Germinal center (tissue), 1 donor: ENCODE data around the gene RRBP1.

Experiments used
- DNase-seq: peaks from one replicate; pipeline ENCODE4 v3.0.0; 2012; ENCODE audit warnings: mixed read lengths, low spot score

RRBP1 gene

GRCh38 chr20:17622851-17623508, 59.1 kb downstream of the RRBP1 start:
- no peak for DNase-seq

GRCh38 chr20:17622086-17622850, 59.8 kb downstream of the RRBP1 start:
- DNase-seq = no peak

- DNase-seq = no peak
These were observed 60.6 kb downstream of the RRBP1 start for GRCh38 chr20:17621229-17621968.

- DNase-seq = no peak
These were observed 61.4 kb downstream of the RRBP1 start for GRCh38 chr20:17620371-17621228.

GRCh38 chr20:17619351-17620093, 62.5 kb downstream of the RRBP1 start:
- DNase-seq = no peak

GRCh38 chr20:17618673-17619013, 63.4 kb downstream of the RRBP1 start:
- DNase-seq = no peak

DNA sequence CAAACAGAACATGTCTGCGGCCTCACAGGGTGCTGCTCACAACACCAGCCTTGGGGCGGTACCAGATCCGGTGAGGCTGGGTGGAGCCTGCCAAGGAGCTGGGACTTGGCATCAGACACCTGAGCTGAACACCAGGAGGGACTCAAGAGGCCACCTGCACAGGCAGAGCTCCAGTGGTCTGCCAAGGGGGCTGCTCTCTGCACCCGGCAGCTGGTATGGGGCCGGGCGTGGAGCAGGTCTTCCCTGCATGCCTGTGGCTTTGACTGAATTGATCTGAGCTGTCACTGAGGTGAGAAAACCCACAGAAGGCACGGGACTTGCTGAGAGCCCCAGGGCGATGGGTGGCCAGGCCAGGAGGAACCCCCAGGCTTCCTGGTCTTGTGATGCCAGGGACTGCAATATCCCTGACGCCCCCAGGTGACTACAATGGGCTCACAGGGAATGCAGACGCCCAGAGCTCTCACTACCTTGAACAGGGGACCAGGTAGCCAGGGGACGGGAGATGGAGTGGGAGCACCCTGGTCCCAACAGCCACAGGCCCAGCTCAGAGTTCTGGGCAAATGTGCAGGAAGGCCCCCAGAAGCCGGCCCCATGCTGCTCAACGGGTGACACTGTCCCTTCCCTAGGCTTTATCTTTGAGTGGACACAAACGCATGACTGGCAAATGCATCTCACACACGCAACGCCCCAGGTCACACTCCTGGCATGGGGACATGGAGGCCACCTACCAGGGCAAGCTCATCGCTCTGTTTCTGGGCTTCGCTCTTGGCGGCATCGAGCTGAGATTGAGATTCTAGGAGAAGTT, 64.0 kb downstream of the RRBP1 start:
- no peak for DNase-seq

GRCh38 chr20:17617212-17617867, 64.7 kb downstream of the RRBP1 start:
- DNase-seq = peak; percentile 46

GRCh38 chr20:17616480-17617211, 65.4 kb downstream of the RRBP1 start:
- no peak for DNase-seq

DNA sequence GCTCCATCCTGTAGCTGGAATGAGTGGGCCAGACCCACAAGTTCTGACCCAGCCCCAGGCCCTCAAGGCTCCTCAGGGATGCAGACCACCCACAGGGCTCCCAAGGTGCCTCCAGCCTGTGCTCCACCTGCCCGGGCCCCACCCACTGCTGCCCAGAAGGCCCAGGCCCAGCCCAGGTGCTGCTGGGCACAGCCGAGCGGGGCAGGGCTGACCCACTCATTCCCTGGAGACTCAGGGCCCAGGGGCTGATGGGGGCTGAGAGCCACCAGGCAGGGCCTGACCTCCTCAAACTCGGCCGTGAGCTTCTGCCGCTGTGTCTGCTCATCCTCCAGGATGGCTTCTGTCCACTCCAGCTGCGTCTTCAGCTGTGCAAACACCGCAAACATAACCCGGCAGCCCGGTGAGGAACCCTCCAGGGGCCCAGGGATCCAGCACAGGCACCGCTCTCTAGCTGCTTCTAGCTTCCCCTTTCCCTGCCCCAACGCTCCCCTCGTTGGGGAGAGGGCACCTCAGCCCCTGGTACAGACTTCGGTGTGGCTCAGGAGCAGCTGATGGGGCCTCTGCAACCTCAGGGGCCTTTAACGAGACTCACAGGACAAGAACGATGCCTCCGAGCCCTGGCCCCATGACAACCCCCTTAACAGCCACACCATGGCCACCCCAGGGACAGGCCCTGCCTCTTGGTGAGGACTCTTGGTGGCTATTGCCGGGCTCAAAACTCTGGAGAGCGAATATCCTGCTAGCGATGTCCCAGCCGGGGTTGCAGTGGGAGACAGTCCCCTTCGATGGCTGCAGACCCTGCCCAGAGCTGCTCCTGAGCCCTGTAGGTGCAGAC, 66.2 kb downstream of the RRBP1 start:
- no peak for DNase-seq

DNA sequence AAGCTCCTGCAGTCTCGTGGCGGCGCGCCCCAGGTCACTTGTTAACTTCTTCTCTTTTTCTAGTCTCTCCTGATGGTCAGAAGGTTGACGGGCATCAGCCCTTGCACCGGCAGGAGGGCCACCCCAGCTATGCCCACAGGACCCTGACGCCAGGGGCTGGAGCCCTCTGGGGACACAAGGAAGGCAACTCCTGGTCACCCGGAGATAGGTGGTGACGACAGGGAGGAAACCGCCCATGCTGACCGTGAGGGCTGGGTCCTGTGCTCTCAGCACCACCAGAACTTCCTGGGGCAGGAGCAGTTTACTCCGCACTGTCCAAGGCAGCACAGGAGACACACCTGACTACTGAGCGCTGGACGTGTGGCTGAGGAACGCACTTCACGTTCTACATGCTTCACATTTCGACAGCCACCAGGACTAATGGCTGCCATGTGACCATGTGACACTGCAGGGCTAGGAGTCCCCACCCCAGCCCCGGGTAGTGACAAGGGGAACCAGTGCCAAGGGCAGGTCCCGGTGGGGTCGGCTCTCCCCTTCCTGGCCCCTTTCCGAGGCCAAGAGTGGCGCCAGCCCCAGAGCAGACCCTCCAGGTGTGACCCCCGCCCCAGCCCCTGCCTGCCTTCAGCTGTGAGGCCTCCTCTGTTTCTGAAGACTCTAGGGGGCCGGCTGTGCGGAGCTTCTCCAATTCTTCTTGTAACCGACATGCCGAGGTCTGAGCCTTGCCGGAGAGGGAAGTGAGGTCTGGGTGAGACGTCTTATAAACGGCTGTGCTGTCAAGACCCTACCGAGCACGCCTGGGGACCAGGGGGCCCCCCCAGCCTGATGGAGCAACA, 67.0 kb downstream of the RRBP1 start:
- DNase-seq = no peak

DNA sequence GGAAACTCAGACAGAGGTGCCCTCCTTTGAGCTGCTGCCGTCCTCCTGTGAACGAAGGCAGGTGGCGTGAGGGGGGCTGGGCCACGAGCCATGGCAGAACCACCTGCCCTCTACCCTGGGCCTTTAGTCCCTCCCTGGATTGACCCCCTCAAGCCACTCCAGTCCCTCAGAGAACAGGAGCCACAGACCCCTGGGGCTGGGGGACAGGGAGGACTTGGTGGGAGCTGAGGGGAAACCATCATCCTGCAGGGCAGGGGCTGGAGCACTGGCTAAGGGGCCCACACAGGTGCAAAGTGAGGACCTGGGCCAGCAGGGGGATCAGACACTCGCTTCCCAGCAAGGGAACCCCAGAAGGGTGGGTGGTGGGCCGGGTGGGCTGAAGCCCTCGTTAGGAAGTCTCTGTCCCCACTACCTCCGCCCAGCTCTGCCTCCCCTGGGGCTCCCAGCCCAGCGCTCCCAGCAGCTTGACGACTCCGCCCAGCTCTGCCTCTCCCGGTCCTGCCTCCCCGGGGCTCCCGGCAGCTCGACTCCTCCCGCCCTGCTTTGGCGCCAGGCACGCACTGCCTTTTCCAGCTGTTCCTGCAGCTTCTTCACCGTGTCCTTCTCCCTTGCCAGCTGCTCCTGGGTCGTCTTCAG, 67.7 kb downstream of the RRBP1 start:
- no peak for DNase-seq

DNA sequence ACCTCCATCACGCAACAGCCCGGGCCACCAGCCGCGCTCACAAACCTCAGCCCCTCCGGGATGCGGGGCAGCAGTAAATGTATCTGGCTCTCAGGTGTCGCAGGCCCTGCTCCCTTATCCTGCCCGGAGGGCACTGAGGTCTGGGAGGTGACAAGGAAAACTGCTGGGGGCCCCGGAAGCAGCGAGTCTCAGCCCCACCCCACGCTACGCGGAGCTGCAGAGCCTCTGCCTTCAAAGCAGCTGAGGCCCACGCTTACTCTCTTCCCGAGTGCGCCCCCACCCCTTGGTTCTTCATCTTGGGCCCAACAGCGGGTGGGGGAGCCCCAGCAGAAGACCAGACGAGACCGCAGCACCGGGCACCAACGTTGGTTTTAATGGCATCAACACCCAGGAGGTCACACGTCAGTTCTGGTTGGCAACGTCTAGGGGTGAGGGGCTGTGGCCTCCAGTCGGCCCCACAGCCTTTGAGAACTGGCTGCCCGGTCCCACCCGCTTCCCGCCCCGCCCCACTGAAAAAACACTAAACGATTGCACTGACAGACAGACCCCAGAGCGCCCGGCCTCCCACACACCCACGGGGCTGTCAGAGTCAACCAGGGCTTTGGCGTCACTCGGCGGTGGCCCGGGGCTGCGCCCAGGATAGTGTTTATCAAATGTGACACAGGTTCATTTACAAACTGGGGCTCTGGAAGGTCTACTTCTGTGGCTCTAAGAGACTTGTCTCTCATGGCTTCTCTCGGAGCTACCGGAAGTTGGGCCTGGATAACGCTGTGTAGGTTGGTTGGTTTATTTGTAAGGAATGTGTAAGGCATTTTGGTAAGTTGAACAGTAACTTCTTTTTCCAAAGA, 68.5 kb downstream of the RRBP1 start:
- DNase-seq = no peak

DNA sequence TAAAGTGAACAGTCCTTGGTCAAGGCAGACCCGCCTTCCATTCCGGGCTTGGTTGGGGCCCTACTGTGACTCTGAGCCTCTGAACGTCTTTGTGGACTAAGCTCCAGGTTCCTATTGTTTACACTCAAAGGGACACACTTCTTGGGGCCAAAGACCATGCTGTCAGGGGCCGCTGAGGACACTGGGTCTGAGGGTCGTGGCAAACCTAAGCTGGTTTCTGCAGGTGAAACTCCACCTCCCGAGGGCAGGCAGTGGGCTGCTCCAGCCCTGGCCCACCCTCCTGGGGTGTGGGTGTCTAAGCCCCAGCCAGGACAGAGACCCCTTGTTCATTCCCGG, 69.1 kb downstream of the RRBP1 start:
- DNase-seq = no peak

DNA sequence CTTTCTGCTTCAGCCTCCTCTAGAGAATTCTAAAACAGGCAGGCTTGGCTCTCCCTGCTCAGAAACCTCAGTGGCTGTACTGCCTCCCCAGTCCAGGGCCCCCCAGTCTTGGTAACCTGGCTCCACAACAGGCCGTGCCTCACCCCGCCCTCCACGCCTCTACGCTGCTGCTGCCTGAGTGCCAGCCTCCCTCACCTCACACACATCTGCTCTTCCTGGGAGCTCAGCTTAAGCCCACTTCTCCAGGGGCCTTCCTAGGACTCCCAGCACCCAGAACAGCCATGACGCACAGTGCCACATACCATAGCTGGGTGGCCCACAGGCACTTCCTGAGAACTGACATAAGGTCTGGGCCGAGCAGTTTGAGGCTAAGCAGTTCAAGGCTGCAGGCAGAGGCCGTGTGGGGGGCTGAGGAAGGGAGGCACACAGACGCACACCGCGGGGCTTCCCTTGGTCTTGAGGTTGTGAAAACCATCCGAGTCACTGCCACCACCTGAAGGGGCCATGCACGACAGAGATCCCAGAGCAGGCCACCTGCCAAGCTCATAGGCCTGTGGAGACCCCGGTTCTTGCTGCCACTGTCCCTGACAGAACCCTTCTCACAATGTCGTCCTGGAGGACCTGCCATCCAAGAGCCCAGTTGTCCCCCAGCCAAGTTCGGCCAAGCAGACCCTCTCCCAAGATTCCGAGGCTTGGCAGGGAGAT, 69.6 kb downstream of the RRBP1 start:
- DNase-seq = no peak
